K562 (cell line): ENCODE measurements around the gene TAF8. TPM values are rescaled to one million over a fixed set of nuclear protein-coding genes. Genes with fewer than 3 reads are reported as not detected.

Experiments
- ATAC-seq: fragments of 200-7000 bp; cut with Tn5 transposase; 3 replicates; pipeline ENCODE4 v1.9.1; 2020; ENCODE audit warnings: moderate library complexity
- BruUV-seq: library from RNA; stranded (reverse); fragments of 400-500 nt; replicated peaks from 2 replicates; lab custom pipeline; 2021; lab: Mats Ljungman, UMichigan
- CTCF ChIA-PET: fragments of 300-600 bp; formaldehyde crosslinking; extraction: SDS; loops from one replicate; lab custom pipeline; 2021; ENCODE audit warnings: low intra/inter-chr PET ratio; lab: Yijun Ruan, JAX
- POLR2A ChIA-PET: fragments of 300-600, 350-650 bp; sonication (Branson Sonifier 250); formaldehyde crosslinking; extraction: SDS; loops from one replicate; lab custom pipeline; 2021; ENCODE audit warnings: antibody characterized with exemption, inconsistent platforms; lab: Yijun Ruan, JAX
- DNase-seq, 4 experiments: peaks; one replicate each; pipeline versions ENCODE4 v3.0.0 to v3.0.0-alpha.2; 2011 to 2018; ENCODE audit warnings: low spot score in 3 of 4, mixed read lengths in 3 of 4; ENCODE audit errors: extremely low read depth in 1 of 4
- FAIRE-seq: peaks from 2 replicates; lab custom pipeline; 2011; peaks lifted over from hg19 to GRCh38; lab: Jason Lieb, UNC
- H2AFZ ChIP-seq: 2 replicates; pipeline ENCODE4 v1.6.0; 2011; ENCODE audit warnings: low read depth, low read length, control low read depth, inconsistent platforms
- H3K27ac ChIP-seq: fragments of 200-600 bp; 3 replicates; pipeline ENCODE4 v1.8.0; 2011; ENCODE audit warnings: low read depth, mild to moderate bottlenecking, control low read depth, inconsistent platforms, low read length, moderate library complexity, mixed read lengths; ENCODE audit errors: extremely low read depth
- H3K27me3 ChIP-seq, 2 experiments: fragments of 300-600 bp in 1 of 2; 2 replicates in 1 of 2; 3 replicates in 1 of 2; pipeline versions ENCODE4 v1.6.0 to v1.8.0; 2011; ENCODE audit warnings: inconsistent platforms in 2 of 2, low read length in 2 of 2, mild to moderate bottlenecking in 1 of 2, mixed read lengths in 1 of 2, moderate library complexity in 1 of 2; ENCODE audit not compliant: control insufficient read depth in 2 of 2, insufficient read depth in 2 of 2
- H3K36me3 ChIP-seq: fragments of 300-600 bp; 3 replicates; pipeline ENCODE4 v1.8.0; 2011; ENCODE audit warnings: mild to moderate bottlenecking, low read length, inconsistent platforms; ENCODE audit not compliant: control insufficient read depth, insufficient read depth
- H3K4me1 ChIP-seq, 2 experiments: fragments of 200-600 bp in 1 of 2; replicated peaks in 1 of 2; 2 replicates in 1 of 2; 3 replicates in 1 of 2; pipeline versions ENCODE4 v1.5.1 to v1.8.0; 2011; ENCODE audit warnings: inconsistent platforms in 2 of 2, low read length in 2 of 2, mild to moderate bottlenecking in 1 of 2, mixed read lengths in 1 of 2, moderate library complexity in 1 of 2; ENCODE audit not compliant: control insufficient read depth in 2 of 2, insufficient read depth in 2 of 2
- H3K4me2 ChIP-seq: 2 replicates; pipeline ENCODE4 v1.6.1; 2011; ENCODE audit warnings: low read length, control low read depth, inconsistent platforms, mixed read lengths; ENCODE audit not compliant: insufficient read depth
- H3K4me3 ChIP-seq: fragments of 200-600 bp; sonication (generic), shearing (Covaris generic); 2 replicates; pipeline ENCODE4 v1.5.1; 2016; ENCODE audit warnings: control low read depth, inconsistent platforms
- H3K79me2 ChIP-seq: fragments of 200-600 bp; 3 replicates; pipeline ENCODE4 v1.8.0; 2011; ENCODE audit warnings: low read length, inconsistent platforms; ENCODE audit not compliant: control insufficient read depth, insufficient read depth
- H3K9ac ChIP-seq, 2 experiments: 2 replicates each; pipeline versions ENCODE4 v1.6.0 to v1.6.1; 2011; ENCODE audit warnings: low read depth in 2 of 2, low read length in 2 of 2, control low read depth in 1 of 2, inconsistent platforms in 1 of 2, mild to moderate bottlenecking in 1 of 2, mixed read lengths in 1 of 2; ENCODE audit not compliant: insufficient read depth in 1 of 2
- H3K9me1 ChIP-seq: one replicate; pipeline ENCODE4 v1.6.0; 2011; ENCODE audit warnings: inconsistent platforms, mild to moderate bottlenecking, low read length, moderate library complexity; ENCODE audit not compliant: control insufficient read depth, insufficient read depth
- H3K9me3 ChIP-seq: replicated peaks from 2 replicates; pipeline ENCODE4 v1.5.1; 2011; ENCODE audit warnings: low read depth, low read length, inconsistent platforms; ENCODE audit not compliant: control insufficient read depth, insufficient read depth
- H4K20me1 ChIP-seq: replicated peaks from 2 replicates; pipeline ENCODE4 v1.6.1; 2011; ENCODE audit warnings: low read length, inconsistent platforms, mixed read lengths; ENCODE audit not compliant: control insufficient read depth, insufficient read depth
- ETV5 ChIP-seq: sonication (generic); formaldehyde crosslinking; IDR thresholded peaks from 2 replicates; pipeline ENCODE4 v1.4.0; 2020; ENCODE audit warnings: low read depth, mild to moderate bottlenecking, missing genetic modification reagents
- FOXM1 ChIP-seq, 2 experiments: fragments of 450-650 bp in 1 of 2; sonication (generic) in 1 of 2; formaldehyde crosslinking in 1 of 2; IDR thresholded peaks; 2 replicates each; pipeline versions ENCODE4 v1.6.1 to v1.9.0; 2017 to 2022; ENCODE audit warnings: low read depth in 2 of 2, mild to moderate bottlenecking in 2 of 2, missing genetic modification reagents in 1 of 2, moderate library complexity in 1 of 2
- HMG20B ChIP-seq: fragments of 250-450 bp; sonication (Bioruptor Pico); IDR thresholded peaks from 2 replicates; pipeline ENCODE4 v1.5.0; 2021; ENCODE audit warnings: mild to moderate bottlenecking
- IFI16 ChIP-seq: fragments of 250-450 bp; sonication (Bioruptor Pico); IDR thresholded peaks from 2 replicates; pipeline ENCODE4 v2.1.2; 2022; ENCODE audit warnings: mild to moderate bottlenecking, inconsistent platforms
- JUN ChIP-seq, 2 experiments: sonication (generic) in 1 of 2; formaldehyde crosslinking in 1 of 2; IDR thresholded peaks; 2 replicates each; pipeline versions ENCODE4 v1.6.1 to v1.8.0; 2012 to 2022; ENCODE audit warnings: borderline replicate concordance in 2 of 2, mild to moderate bottlenecking in 2 of 2, improper control_type of control experiment in 1 of 2, low read depth in 1 of 2, low read length in 1 of 2, missing genetic modification reagents in 1 of 2
- KDM1A ChIP-seq, 2 experiments: fragments of 450-650 bp; IDR thresholded peaks; 2 replicates each; pipeline ENCODE4 v1.6.1; 2016; ENCODE audit warnings: mild to moderate bottlenecking in 2 of 2
- MECOM ChIP-seq: fragments of 250-450 bp; sonication (Bioruptor Pico); IDR thresholded peaks from 2 replicates; pipeline ENCODE4 v1.8.0; 2022; ENCODE audit warnings: inconsistent platforms
- MEIS2 ChIP-seq: fragments of 450-650 bp; IDR thresholded peaks from 2 replicates; pipeline ENCODE4 v1.6.1; 2014; ENCODE audit warnings: mild to moderate bottlenecking; ENCODE audit not compliant: partially characterized antibody
- NFE2L1 ChIP-seq: fragments of 450-650 bp; IDR thresholded peaks from 2 replicates; pipeline ENCODE4 v1.6.1; 2016; ENCODE audit warnings: missing genetic modification characterization, low read depth, mild to moderate bottlenecking, missing compliant biosample characterization, moderate library complexity, borderline replicate concordance
- SRF ChIP-seq, 2 experiments: fragments of 250-450, 450-650 bp in 1 of 2; sonication (Bioruptor Pico) in 1 of 2; sonication (generic) in 1 of 2; formaldehyde crosslinking; IDR thresholded peaks; 2 replicates each; pipeline versions ENCODE4 v1.5.0 to v1.5.1; 2020 to 2022; ENCODE audit warnings: mild to moderate bottlenecking in 1 of 2, missing genetic modification reagents in 1 of 2
- ZNF184 ChIP-seq: sonication (generic); formaldehyde crosslinking; IDR thresholded peaks from 2 replicates; pipeline ENCODE4 v1.5.0; 2020; ENCODE audit warnings: missing genetic modification reagents
- ZNF232 ChIP-seq: sonication (generic); formaldehyde crosslinking; IDR thresholded peaks from 2 replicates; pipeline ENCODE4 v1.8.0; 2022; ENCODE audit warnings: mild to moderate bottlenecking, missing genetic modification reagents
- ZNF778 ChIP-seq: fragments of 450-650 bp; formaldehyde crosslinking; IDR thresholded peaks from 2 replicates; pipeline ENCODE4 v1.4.0; 2020; ENCODE audit warnings: mild to moderate bottlenecking, moderate library complexity
- in situ Hi-C: fragments of 300-500 bp; cut with MboI; formaldehyde crosslinking; loops from 4 replicates; pipeline ENCODE4 v1.15.0; 2018; ENCODE audit warnings: inconsistent platforms, mixed read lengths
- intact Hi-C: fragments of 100-400 bp; cut with micrococcal nuclease; formaldehyde crosslinking; loops from 2 replicates; pipeline ENCODE4 v1.14.2; 2022
- polyA plus RNA-seq, 8 experiments: library from polyadenylated mRNA; depleted of rRNA in 4 of 8; stranded (reverse) in 5 of 8; unstranded in 3 of 8; fragments of >200 nt; fragmentation: Nextera tagmentation in 2 of 8; fragmentation: Illumina TruSeq in 1 of 8; extraction: Ambion mirVana in 2 of 8; extraction: Trizol in 1 of 8; gene quantifications; 2 replicates each; pipeline versions ENCODE4 v1.2.1 to v1.2.3, GENCODE V29; 2011 to 2014; ENCODE audit warnings: inconsistent platforms in 1 of 8, missing spikeins in 1 of 8
- total RNA-seq, 7 experiments: library from RNA; depleted of rRNA in 6 of 7; stranded (reverse); fragments of >200 nt in 6 of 7; fragmentation: Illumina TruSeq in 2 of 7; extraction: Trizol in 2 of 7; gene quantifications; 2 replicates each; pipeline versions ENCODE4 v1.2.1 to v1.2.3, GENCODE V29; 2011 to 2021; ENCODE audit warnings: low replicate concordance in 1 of 7
- TF ChIP-seq, protein P1 (sequence below), 2 experiments: fragments of 450-650 bp in 1 of 2; sonication (generic) in 1 of 2; formaldehyde crosslinking in 1 of 2; IDR thresholded peaks in 1 of 2; conservative IDR thresholded peaks in 1 of 2; 2 replicates each; pipeline versions ENCODE4 v1.6.1 to v1.8.1; 2016 to 2023; ENCODE audit warnings: mild to moderate bottlenecking in 2 of 2, moderate library complexity in 2 of 2, inconsistent platforms in 1 of 2, missing genetic modification reagents in 1 of 2

Gene TAF8
- total and polyA plus RNA-seq, 9 of the 15 experiments (the other 6 are each of a cell fraction or from before 2014, with no cell fraction given): 29.4 to 84.0 (median 52.6) TPM

- Histone ChIP-seq H3K4me3 (no peak overlapping the region), H4K20me1 (no peaks in the 10 kb centered on the region), H3K9me3 (no peaks in the 10 kb centered on the region), H3K79me2 (no peaks in the 10 kb centered on the region), H2AFZ (peak overlapping the region; percentile 20), H3K4me2 (peak overlapping the region; percentile 61; the same call in 1 of the 2 replicates), H3K27me3 (no peaks in the 10 kb centered on the region), H3K9ac (no peak overlapping the region), H3K4me1 (peaks cover 18 to 43% of the 10 kb centered on the region in 2 experiments), H3K36me3 (no peaks in the 10 kb centered on the region), H3K9me1 (no peaks in the 10 kb centered on the region), H3K27ac (peak overlapping the region; percentile 2; the same call in 1 of the 3 replicates)
- in situ Hi-C loops: no loop called here
- DNase-seq (peak in 1 of 4 experiments; percentile 24), FAIRE-seq (no peak), ATAC-seq (peak; percentile 62; the same call in 2 of the 3 replicates)
- CTCF ChIA-PET: no interaction called here
- intact Hi-C loops: no loop called here
- TF ChIP-seq KDM1A (IDR thresholded peaks at IDR 0.05) (peak; percentile 82 to 90), ZNF778 (CRISPR knock-in tag) (no peak), ETV5 (CRISPR knock-in tag) (no peak), IFI16 (CRISPR knock-in tag) (no peak), JUN (IDR thresholded peaks at IDR 0.05; ENCODE audit: borderline replicate concordance, low read depth, low read length) (no peak), JUN (CRISPR knock-in tag; IDR thresholded peaks at IDR 0.05; ENCODE audit: borderline replicate concordance) (0 out of 2 replicates have a peak, but pooled peaks have one; percentile 8), ZNF232 (CRISPR knock-in tag) (no peak), ZNF184 (CRISPR knock-in tag) (no peak), HMG20B (CRISPR knock-in tag) (no peak), MECOM (CRISPR knock-in tag) (no peak), FOXM1 (IDR thresholded peaks at IDR 0.05; ENCODE audit: low read depth) (no peak), FOXM1 (CRISPR knock-in tag; IDR thresholded peaks at IDR 0.05; ENCODE audit: low read depth) (no peak), MEIS2 (no peak), NFE2L1 (tag) (0 out of 2 replicates have a peak, but pooled peaks have one; percentile 5), SRF (CRISPR knock-in tag; IDR thresholded peaks at IDR 0.05) (0 out of 4 replicates have a peak, but pooled peaks of 1 of the 2 experiments have one; percentile 11)
- TF ChIP-seq, protein P1, sequence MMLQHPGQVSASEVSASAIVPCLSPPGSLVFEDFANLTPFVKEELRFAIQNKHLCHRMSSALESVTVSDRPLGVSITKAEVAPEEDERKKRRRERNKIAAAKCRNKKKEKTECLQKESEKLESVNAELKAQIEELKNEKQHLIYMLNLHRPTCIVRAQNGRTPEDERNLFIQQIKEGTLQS (IDR thresholded peaks at IDR 0.05): no peak
- TF ChIP-seq, protein P1 (CRISPR knock-in tag; conservative IDR thresholded peaks at IDR 0.05): no peak
- POLR2A ChIA-PET: interaction anchor here (0.5 to 2.9 kb wide), 11 partner anchors 16 to 778 kb away, joined by 3 to 11 read pairs (median 3); no protein-coding TSS in a partner anchor
- BruUV-seq: no TSS peak
Observed at GRCh38 chr6:42009844-42010184, 40.5 kb upstream of the TAF8 start.
